Uterus (tissue), 2 donors: ENCODE data around the gene AK5.

Experiments
- CTCF ChIP-seq, 4 experiments: fragments of 200-600 bp in 2 of 4; fragments of 450-650 bp in 2 of 4; sonication (generic) in 2 of 4; IDR thresholded peaks; one replicate each; pipeline ENCODE4 v1.5.1; 2016 to 2019; ENCODE audit warnings: antibody characterized with exemption in 4 of 4, mild to moderate bottlenecking in 2 of 4, moderate library complexity in 1 of 4
- POLR2A ChIP-seq, 2 donors: fragments of 450-650 bp; IDR thresholded peaks; one replicate each; pipeline ENCODE4 v1.6.1; 2016; ENCODE audit warnings: antibody characterized with exemption in 2 of 2, mild to moderate bottlenecking in 1 of 2, moderate library complexity in 1 of 2

GRCh38 chr1:77571642-77572041 is 289.8 kb downstream of the AK5 start:
- no peak for TF ChIP-seq CTCF (IDR thresholded peaks at IDR 0.05)
- no peak for TF ChIP-seq POLR2A (IDR thresholded peaks at IDR 0.05)
